Measurements from ENCODE around the gene MRPS7.

MRPS7 gene

DNA sequence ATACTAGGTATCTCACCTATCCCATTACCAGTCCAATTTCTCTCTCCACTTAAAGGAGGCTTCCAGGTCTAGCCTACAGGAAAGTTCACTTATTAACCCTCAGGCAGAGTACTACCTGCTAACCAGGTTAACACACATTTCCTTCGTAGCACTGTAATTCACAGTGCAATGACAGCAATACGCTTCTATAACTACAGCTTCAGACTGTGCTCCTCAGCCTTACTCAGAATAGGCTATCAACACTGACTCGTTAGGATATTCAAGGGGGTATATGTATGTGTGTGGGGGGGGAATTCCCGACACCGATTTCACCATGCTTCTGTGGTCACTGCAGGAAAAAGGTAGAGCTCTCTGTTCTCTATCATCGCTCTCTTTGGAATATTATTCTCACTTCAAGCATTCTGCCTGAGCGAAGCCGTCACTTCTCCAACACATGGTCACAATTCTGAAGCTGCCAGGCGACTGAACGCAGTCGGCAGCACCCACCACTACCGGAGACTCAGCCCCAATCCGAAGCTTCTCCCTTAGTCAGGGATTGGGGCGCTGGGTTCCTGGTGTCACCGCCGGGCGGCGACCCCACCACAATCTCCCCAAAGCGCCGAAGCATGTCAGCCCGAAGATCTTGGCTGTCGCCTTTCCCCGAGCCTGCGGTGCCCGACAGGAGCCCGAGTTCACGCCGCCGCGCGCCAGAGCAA is 891 bp upstream of the MRPS7 start:
- no peaks in the 10 kb centered on the region for H3K36me3 ChIP-seq (ENCODE audit: low read length)
- peak overlapping the region; percentile 79 for H3K27ac ChIP-seq (ENCODE audit: low read depth, low read length)
- H3F3A ChIP-seq (ENCODE audit: insufficient read depth) = no peaks in the 10 kb centered on the region
- H2AFZ ChIP-seq (ENCODE audit: low read depth, low read length, severe bottlenecking) = peak overlapping the region; percentile 64
- no peaks in the 10 kb centered on the region for H4K20me1 ChIP-seq (ENCODE audit: low read depth, low read length)
- no peak for TF ChIP-seq EZH2phosphoT487 (conservative IDR thresholded peaks at IDR 0.05; ENCODE audit: low read length)
- TF ChIP-seq, protein P1, sequence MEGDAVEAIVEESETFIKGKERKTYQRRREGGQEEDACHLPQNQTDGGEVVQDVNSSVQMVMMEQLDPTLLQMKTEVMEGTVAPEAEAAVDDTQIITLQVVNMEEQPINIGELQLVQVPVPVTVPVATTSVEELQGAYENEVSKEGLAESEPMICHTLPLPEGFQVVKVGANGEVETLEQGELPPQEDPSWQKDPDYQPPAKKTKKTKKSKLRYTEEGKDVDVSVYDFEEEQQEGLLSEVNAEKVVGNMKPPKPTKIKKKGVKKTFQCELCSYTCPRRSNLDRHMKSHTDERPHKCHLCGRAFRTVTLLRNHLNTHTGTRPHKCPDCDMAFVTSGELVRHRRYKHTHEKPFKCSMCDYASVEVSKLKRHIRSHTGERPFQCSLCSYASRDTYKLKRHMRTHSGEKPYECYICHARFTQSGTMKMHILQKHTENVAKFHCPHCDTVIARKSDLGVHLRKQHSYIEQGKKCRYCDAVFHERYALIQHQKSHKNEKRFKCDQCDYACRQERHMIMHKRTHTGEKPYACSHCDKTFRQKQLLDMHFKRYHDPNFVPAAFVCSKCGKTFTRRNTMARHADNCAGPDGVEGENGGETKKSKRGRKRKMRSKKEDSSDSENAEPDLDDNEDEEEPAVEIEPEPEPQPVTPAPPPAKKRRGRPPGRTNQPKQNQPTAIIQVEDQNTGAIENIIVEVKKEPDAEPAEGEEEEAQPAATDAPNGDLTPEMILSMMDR (IDR thresholded peaks at IDR 0.05; ENCODE audit: insufficient read depth, low read length, poor library complexity, severe bottlenecking) = no peak
- no peaks in the 10 kb centered on the region for H3K9me2 ChIP-seq (replicated peaks; ENCODE audit: insufficient read depth, low read length)
- peak overlapping the region; percentile 83 for H3K9ac ChIP-seq (ENCODE audit: low read length)
- peak overlapping the region; percentile 56 for H3K4me3 ChIP-seq (ENCODE audit: insufficient read depth, low read length, poor library complexity, severe bottlenecking)
- H3K79me2 ChIP-seq (ENCODE audit: insufficient read depth, low read length) = peaks cover 56% of the 10 kb centered on the region
- H3K4me2 ChIP-seq (ENCODE audit: low read depth, low read length, poor library complexity, severe bottlenecking) = peak overlapping the region; percentile 71
- no peaks in the 10 kb centered on the region for H3K9me3 ChIP-seq (ENCODE audit: insufficient read depth, low read length)
- H3K27me3 ChIP-seq (ENCODE audit: low read length) = no peaks in the 10 kb centered on the region

DNA sequence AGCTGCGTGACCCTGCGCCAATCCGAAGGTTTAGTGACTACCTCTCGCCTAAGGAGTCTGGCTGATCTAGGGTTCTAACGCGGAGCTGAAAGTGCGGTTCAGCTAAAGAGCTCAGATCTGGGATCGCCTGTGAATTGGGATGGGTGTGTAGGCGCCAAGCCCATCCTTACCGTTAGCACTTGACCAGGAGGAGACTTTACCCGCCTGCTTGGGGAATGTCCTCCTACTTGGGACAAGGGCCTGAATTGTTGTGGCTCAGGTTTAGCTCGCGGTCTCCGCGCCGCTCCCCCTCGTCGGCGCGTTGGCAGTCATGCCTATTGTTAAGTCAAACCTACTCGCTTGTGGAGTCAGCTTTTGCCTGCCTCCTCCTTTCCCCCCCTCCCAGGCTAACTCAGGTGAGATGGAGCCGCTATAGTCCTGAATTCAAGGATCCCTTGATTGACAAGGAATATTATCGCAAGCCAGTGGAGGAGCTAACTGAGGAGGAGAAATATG is 480 bp downstream of the MRPS7 start:
- H3K79me2 ChIP-seq (ENCODE audit: insufficient read depth, low read length) = peaks cover 53% of the 10 kb centered on the region
- H2AFZ ChIP-seq (ENCODE audit: low read depth, low read length, severe bottlenecking) = peak overlapping the region; percentile 64
- no peaks in the 10 kb centered on the region for H3F3A ChIP-seq (ENCODE audit: insufficient read depth)
- H4K20me1 ChIP-seq (ENCODE audit: low read depth, low read length) = no peaks in the 10 kb centered on the region
- H3K4me2 ChIP-seq (ENCODE audit: low read depth, low read length, poor library complexity, severe bottlenecking) = peak overlapping the region; percentile 71
- no peaks in the 10 kb centered on the region for H3K9me3 ChIP-seq (ENCODE audit: insufficient read depth, low read length)
- no peaks in the 10 kb centered on the region for H3K36me3 ChIP-seq (ENCODE audit: low read length)
- no peaks in the 10 kb centered on the region for H3K9me2 ChIP-seq (replicated peaks; ENCODE audit: insufficient read depth, low read length)
- no peaks in the 10 kb centered on the region for H3K27me3 ChIP-seq (ENCODE audit: low read length)
- peak overlapping the region; percentile 83 for H3K9ac ChIP-seq (ENCODE audit: low read length)
- peak overlapping the region; percentile 56 for H3K4me3 ChIP-seq (ENCODE audit: insufficient read depth, low read length, poor library complexity, severe bottlenecking)
- peak overlapping the region; percentile 79 for H3K27ac ChIP-seq (ENCODE audit: low read depth, low read length)
- TF ChIP-seq, protein P1 (IDR thresholded peaks at IDR 0.05; ENCODE audit: insufficient read depth, low read length, poor library complexity, severe bottlenecking) = no peak
- TF ChIP-seq EZH2phosphoT487 (conservative IDR thresholded peaks at IDR 0.05; ENCODE audit: low read length) = no peak

DNA sequence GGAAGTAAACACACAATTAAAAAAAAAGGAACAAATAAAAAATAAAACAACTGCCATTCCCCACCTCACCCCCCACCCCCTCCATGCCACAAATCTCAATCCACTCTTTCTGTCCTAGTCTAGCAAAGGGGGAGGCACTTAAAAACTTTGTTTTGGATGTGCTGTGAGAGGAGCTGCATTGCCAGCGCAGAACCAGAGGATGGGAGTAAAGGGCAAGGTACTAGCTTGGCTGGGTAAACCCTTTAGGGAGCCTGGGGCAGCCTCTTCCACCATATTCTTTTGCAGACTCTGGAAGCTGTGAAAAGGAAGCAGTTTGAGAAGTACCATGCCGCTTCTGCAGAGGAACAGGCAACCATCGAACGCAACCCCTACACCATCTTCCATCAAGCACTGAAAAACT is 1.4 kb downstream of the MRPS7 start:
- no peak for TF ChIP-seq EZH2phosphoT487 (conservative IDR thresholded peaks at IDR 0.05; ENCODE audit: low read length)
- TF ChIP-seq, protein P1 (IDR thresholded peaks at IDR 0.05; ENCODE audit: insufficient read depth, low read length, poor library complexity, severe bottlenecking) = no peak
- H3K4me2 ChIP-seq (ENCODE audit: low read depth, low read length, poor library complexity, severe bottlenecking) = peak overlapping the region; percentile 71
- no peaks in the 10 kb centered on the region for H3K9me2 ChIP-seq (replicated peaks; ENCODE audit: insufficient read depth, low read length)
- peak overlapping the region; percentile 56 for H3K4me3 ChIP-seq (ENCODE audit: insufficient read depth, low read length, poor library complexity, severe bottlenecking)
- no peaks in the 10 kb centered on the region for H3F3A ChIP-seq (ENCODE audit: insufficient read depth)
- H4K20me1 ChIP-seq (ENCODE audit: low read depth, low read length) = no peaks in the 10 kb centered on the region
- peak overlapping the region; percentile 83 for H3K9ac ChIP-seq (ENCODE audit: low read length)
- H2AFZ ChIP-seq (ENCODE audit: low read depth, low read length, severe bottlenecking) = no peak overlapping the region
- H3K79me2 ChIP-seq (ENCODE audit: insufficient read depth, low read length) = peaks cover 48% of the 10 kb centered on the region
- H3K27ac ChIP-seq (ENCODE audit: low read depth, low read length) = no peak overlapping the region
- no peaks in the 10 kb centered on the region for H3K36me3 ChIP-seq (ENCODE audit: low read length)
- no peaks in the 10 kb centered on the region for H3K27me3 ChIP-seq (ENCODE audit: low read length)
- H3K9me3 ChIP-seq (ENCODE audit: insufficient read depth, low read length) = no peaks in the 10 kb centered on the region

Data from SU-DHL-6 (cell line).